Measurements from ENCODE around the gene POLD2.
"Not testable (repeated sequence)": the region's sequence is repeated elsewhere in the genome, so short reads cannot be mapped to it uniquely, and the experiment has no call there.

POLD2 gene

GRCh38 chr7:44123190-44124003 lies at the start of gene POLD2:
Gene POLD2 (minus strand): TSS chr7:44123548. CDS start chr7:44122053, 1,495 bp downstream.
- Histone ChIP-seq H3K27ac (ENCODE audit: low read length) (no peak within 1 kb of the TSS), H3K9ac (ENCODE audit: low read length) (peak within 1 kb of the TSS; percentile 75), H3K9me3 (ENCODE audit: control insufficient read depth, low read depth, low read length) (no peaks in the 10 kb centered on the region), H3K36me3 (ENCODE audit: control insufficient read depth, low read depth, low read length) (peaks cover 29% of the 10 kb centered on the region), H3K4me1 (ENCODE audit: control insufficient read depth, low read depth, low read length) (peaks cover 3% of the 10 kb centered on the region), H3K4me3 (ENCODE audit: low read length) (peak within 1 kb of the TSS; percentile 74), H3K27me3 (ENCODE audit: control insufficient read depth, insufficient read depth, low read length) (peaks cover 5% of the 10 kb centered on the region)

- no peak overlapping the region for H3K4me3 ChIP-seq (ENCODE audit: low read length)
- no peaks in the 10 kb centered on the region for H3K27me3 ChIP-seq (ENCODE audit: control insufficient read depth, insufficient read depth, low read length)
- H3K36me3 ChIP-seq (ENCODE audit: control insufficient read depth, low read depth, low read length): no peaks in the 10 kb centered on the region
- no peaks in the 10 kb centered on the region for H3K9me3 ChIP-seq (ENCODE audit: control insufficient read depth, low read depth, low read length)
- no peak overlapping the region for H3K27ac ChIP-seq (ENCODE audit: low read length)
- H3K9ac ChIP-seq (ENCODE audit: low read length): no peak overlapping the region
- H3K4me1 ChIP-seq (ENCODE audit: control insufficient read depth, low read depth, low read length): peaks cover 7% of the 10 kb centered on the region
These were observed 49.6 kb upstream of the POLD2 start for GRCh38 chr7:44172803-44173424.

GRCh38 chr7:44172352-44172751 lies 49.0 kb upstream of the POLD2 start:
- Histone ChIP-seq H3K9me3 (ENCODE audit: control insufficient read depth, low read depth, low read length) (no peaks in the 10 kb centered on the region), H3K4me3 (ENCODE audit: low read length) (no peak overlapping the region), H3K9ac (ENCODE audit: low read length) (no peak overlapping the region), H3K27me3 (ENCODE audit: control insufficient read depth, insufficient read depth, low read length) (no peaks in the 10 kb centered on the region), H3K4me1 (ENCODE audit: control insufficient read depth, low read depth, low read length) (peaks cover 3% of the 10 kb centered on the region), H3K36me3 (ENCODE audit: control insufficient read depth, low read depth, low read length) (no peaks in the 10 kb centered on the region), H3K27ac (ENCODE audit: low read length) (no peak overlapping the region)

- not testable (repeated sequence) for H3K27ac ChIP-seq (ENCODE audit: low read length); H3K36me3 ChIP-seq (ENCODE audit: control insufficient read depth, low read depth, low read length); H3K9ac ChIP-seq (ENCODE audit: low read length); H3K27me3 ChIP-seq (ENCODE audit: control insufficient read depth, insufficient read depth, low read length); H3K4me3 ChIP-seq (ENCODE audit: low read length); H3K4me1 ChIP-seq (ENCODE audit: control insufficient read depth, low read depth, low read length); H3K9me3 ChIP-seq (ENCODE audit: control insufficient read depth, low read depth, low read length)
These were observed 48.6 kb upstream of the POLD2 start for GRCh38 chr7:44171901-44172300.

- Histone ChIP-seq H3K4me3 (ENCODE audit: low read length) (no peak overlapping the region), H3K4me1 (ENCODE audit: control insufficient read depth, low read depth, low read length) (peaks cover 7% of the 10 kb centered on the region), H3K27ac (ENCODE audit: low read length) (no peak overlapping the region), H3K27me3 (ENCODE audit: control insufficient read depth, insufficient read depth, low read length) (no peaks in the 10 kb centered on the region), H3K9me3 (ENCODE audit: control insufficient read depth, low read depth, low read length) (no peaks in the 10 kb centered on the region), H3K36me3 (ENCODE audit: control insufficient read depth, low read depth, low read length) (no peaks in the 10 kb centered on the region), H3K9ac (ENCODE audit: low read length) (no peak overlapping the region)
These were observed 44.6 kb upstream of the POLD2 start for GRCh38 chr7:44167920-44168319.

- no peak overlapping the region for H3K27ac ChIP-seq (ENCODE audit: low read length)
- H3K9ac ChIP-seq (ENCODE audit: low read length): no peak overlapping the region
- no peaks in the 10 kb centered on the region for H3K27me3 ChIP-seq (ENCODE audit: control insufficient read depth, insufficient read depth, low read length)
- H3K9me3 ChIP-seq (ENCODE audit: control insufficient read depth, low read depth, low read length): no peaks in the 10 kb centered on the region
- H3K4me1 ChIP-seq (ENCODE audit: control insufficient read depth, low read depth, low read length): peaks cover 7% of the 10 kb centered on the region
- no peaks in the 10 kb centered on the region for H3K36me3 ChIP-seq (ENCODE audit: control insufficient read depth, low read depth, low read length)
- H3K4me3 ChIP-seq (ENCODE audit: low read length): no peak overlapping the region
These were observed 40.2 kb upstream of the POLD2 start for GRCh38 chr7:44163591-44163990.

GRCh38 chr7:44162785-44163395 lies 39.5 kb upstream of the POLD2 start:
- no peaks in the 10 kb centered on the region for H3K27me3 ChIP-seq (ENCODE audit: control insufficient read depth, insufficient read depth, low read length)
- H3K27ac ChIP-seq (ENCODE audit: low read length): no peak overlapping the region
- H3K4me1 ChIP-seq (ENCODE audit: control insufficient read depth, low read depth, low read length): peaks cover 7% of the 10 kb centered on the region
- H3K4me3 ChIP-seq (ENCODE audit: low read length): no peak overlapping the region
- no peaks in the 10 kb centered on the region for H3K9me3 ChIP-seq (ENCODE audit: control insufficient read depth, low read depth, low read length)
- no peaks in the 10 kb centered on the region for H3K36me3 ChIP-seq (ENCODE audit: control insufficient read depth, low read depth, low read length)
- H3K9ac ChIP-seq (ENCODE audit: low read length): no peak overlapping the region

- Histone ChIP-seq H3K9me3 (ENCODE audit: control insufficient read depth, low read depth, low read length) (no peaks in the 10 kb centered on the region), H3K36me3 (ENCODE audit: control insufficient read depth, low read depth, low read length) (no peaks in the 10 kb centered on the region), H3K27me3 (ENCODE audit: control insufficient read depth, insufficient read depth, low read length) (no peaks in the 10 kb centered on the region), H3K27ac (ENCODE audit: low read length) (no peak overlapping the region), H3K4me1 (ENCODE audit: control insufficient read depth, low read depth, low read length) (peaks cover 7% of the 10 kb centered on the region), H3K9ac (ENCODE audit: low read length) (no peak overlapping the region), H3K4me3 (ENCODE audit: low read length) (no peak overlapping the region)
These were observed 38.8 kb upstream of the POLD2 start for GRCh38 chr7:44162179-44162578.

- Histone ChIP-seq H3K4me3 (ENCODE audit: low read length) (no peak overlapping the region), H3K9ac (ENCODE audit: low read length) (no peak overlapping the region), H3K4me1 (ENCODE audit: control insufficient read depth, low read depth, low read length) (peaks cover 7% of the 10 kb centered on the region), H3K36me3 (ENCODE audit: control insufficient read depth, low read depth, low read length) (no peaks in the 10 kb centered on the region), H3K27me3 (ENCODE audit: control insufficient read depth, insufficient read depth, low read length) (no peaks in the 10 kb centered on the region), H3K9me3 (ENCODE audit: control insufficient read depth, low read depth, low read length) (no peaks in the 10 kb centered on the region), H3K27ac (ENCODE audit: low read length) (no peak overlapping the region)
These were observed 38.0 kb upstream of the POLD2 start for GRCh38 chr7:44161371-44161770.

GRCh38 chr7:44159824-44160630 lies 36.7 kb upstream of the POLD2 start:
- Histone ChIP-seq H3K4me3 (ENCODE audit: low read length) (no peak overlapping the region), H3K36me3 (ENCODE audit: control insufficient read depth, low read depth, low read length) (no peaks in the 10 kb centered on the region), H3K4me1 (ENCODE audit: control insufficient read depth, low read depth, low read length) (peaks cover 7% of the 10 kb centered on the region), H3K9me3 (ENCODE audit: control insufficient read depth, low read depth, low read length) (no peaks in the 10 kb centered on the region), H3K27me3 (ENCODE audit: control insufficient read depth, insufficient read depth, low read length) (no peaks in the 10 kb centered on the region), H3K9ac (ENCODE audit: low read length) (no peak overlapping the region), H3K27ac (ENCODE audit: low read length) (no peak overlapping the region)

- no peak overlapping the region for H3K4me3 ChIP-seq (ENCODE audit: low read length)
- H3K9me3 ChIP-seq (ENCODE audit: control insufficient read depth, low read depth, low read length): no peaks in the 10 kb centered on the region
- H3K27ac ChIP-seq (ENCODE audit: low read length): no peak overlapping the region
- H3K9ac ChIP-seq (ENCODE audit: low read length): no peak overlapping the region
- peaks cover 7% of the 10 kb centered on the region for H3K4me1 ChIP-seq (ENCODE audit: control insufficient read depth, low read depth, low read length)
- H3K27me3 ChIP-seq (ENCODE audit: control insufficient read depth, insufficient read depth, low read length): no peaks in the 10 kb centered on the region
- H3K36me3 ChIP-seq (ENCODE audit: control insufficient read depth, low read depth, low read length): no peaks in the 10 kb centered on the region
These were observed 35.7 kb upstream of the POLD2 start for GRCh38 chr7:44158873-44159631.

Measured in iPS-18a (cell line).